T-helper 2 cell treated with Interferon-gamma antibody and Interleukin-4, amounts not matched to agents 5 μg/mL and 100 μg/mL, for 36 hours (primary cell): ENCODE measurements around the gene ZNF778.

Source experiments
- DNase-seq: peaks from one replicate; pipeline ENCODE4 v3.0.0; 2021; ENCODE audit warnings: low spot score
- H3K27ac Mint-ChIP-seq: one replicate; pipeline ENCODE4 v1.8.0; 2021; ENCODE audit warnings: mild to moderate bottlenecking, mixed read lengths
- H3K27me3 Mint-ChIP-seq: one replicate; pipeline ENCODE4 v1.8.0; 2021; ENCODE audit warnings: low read depth, mixed read lengths
- H3K36me3 Mint-ChIP-seq: one replicate; pipeline ENCODE4 v1.8.0; 2021; ENCODE audit warnings: low read depth, mixed read lengths
- H3K4me1 Mint-ChIP-seq: one replicate; pipeline ENCODE4 v1.8.0; 2021; ENCODE audit warnings: low read depth, mixed read lengths
- H3K4me3 Mint-ChIP-seq: one replicate; pipeline ENCODE4 v1.8.0; 2022; ENCODE audit warnings: mild to moderate bottlenecking, moderate library complexity, mixed read lengths
- H3K9me3 Mint-ChIP-seq: one replicate; pipeline ENCODE4 v1.8.0; 2021; ENCODE audit warnings: mixed read lengths

Gene ZNF778

DNA sequence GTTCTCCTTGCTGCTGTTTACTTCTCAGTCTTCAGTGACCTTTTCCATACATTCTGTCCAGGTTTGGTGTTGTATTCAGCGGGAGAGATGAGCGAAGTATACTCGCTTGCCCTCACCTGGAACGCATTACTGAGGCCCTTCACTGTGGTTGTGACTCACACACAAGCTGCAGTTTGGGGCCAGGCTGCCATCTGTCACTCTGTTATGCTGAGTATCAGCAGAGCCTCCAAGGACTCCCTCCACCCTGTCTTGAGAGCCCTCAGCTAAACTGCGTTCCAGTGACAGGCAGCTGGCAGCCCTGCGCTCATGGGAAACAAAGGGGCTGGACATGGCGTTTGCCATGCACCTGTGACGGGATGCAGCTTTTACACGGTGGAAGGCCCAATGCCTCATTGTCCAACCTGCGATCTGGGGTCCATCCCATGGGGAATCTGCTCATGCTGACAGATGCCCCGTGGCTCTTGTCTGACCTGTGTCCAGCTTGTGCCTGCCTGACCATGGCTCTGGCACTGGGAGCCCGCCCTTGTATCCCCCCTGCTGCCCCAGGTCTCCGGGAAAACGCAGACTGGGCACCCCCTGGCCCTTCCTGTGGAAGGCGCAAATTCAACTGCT is 6.5 kb upstream of the ZNF778 start:
- Mint-ChIP-seq H3K27ac (no peak overlapping the region), H3K9me3 (no peaks in the 10 kb centered on the region), H3K4me1 (no peaks in the 10 kb centered on the region), H3K36me3 (no peaks in the 10 kb centered on the region), H3K4me3 (no peak overlapping the region), H3K27me3 (no peaks in the 10 kb centered on the region)
- DNase-seq = no peak

DNA sequence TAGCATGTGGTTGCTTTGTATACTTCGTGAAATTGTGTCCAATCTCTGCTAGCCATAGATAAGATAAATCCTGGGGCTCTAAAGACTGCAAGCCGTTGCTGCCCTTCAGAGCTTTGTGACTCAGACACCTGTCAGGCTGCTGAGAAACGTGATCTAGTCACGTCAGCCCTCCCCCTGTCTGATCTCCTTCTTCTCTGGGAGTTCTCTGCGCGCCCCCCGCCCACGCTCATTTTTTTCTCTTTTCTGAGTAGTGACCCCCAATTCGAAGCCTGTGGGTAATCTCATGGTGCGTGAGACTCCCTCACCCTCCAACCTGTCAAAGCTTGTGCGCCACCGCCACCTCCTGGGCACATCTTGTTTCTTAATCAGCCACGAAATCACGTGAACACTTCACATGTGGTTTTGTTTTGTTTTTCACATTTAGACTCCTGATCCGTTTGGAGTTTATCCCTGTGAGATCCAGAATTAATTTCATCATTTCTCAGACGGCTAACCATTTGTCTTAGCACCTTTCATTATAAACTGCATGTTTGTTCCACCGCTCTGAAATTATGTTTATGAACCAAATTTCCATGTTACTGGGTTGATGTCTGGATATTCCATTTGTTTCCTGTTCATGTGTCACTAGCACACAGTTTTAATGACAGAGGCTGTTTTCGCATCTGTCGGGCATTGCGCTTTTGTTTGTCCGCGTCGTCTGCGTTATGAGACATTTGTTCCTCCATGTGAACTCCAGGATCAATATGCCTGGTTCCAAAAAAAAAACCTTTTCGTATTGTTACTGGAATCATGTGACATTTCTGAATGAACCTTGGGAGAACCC is 977 bp upstream of the ZNF778 start:
- Mint-ChIP-seq H3K27me3 (peaks cover 3% of the 10 kb centered on the region), H3K4me3 (peak overlapping the region; percentile 88), H3K4me1 (peaks cover 13% of the 10 kb centered on the region), H3K9me3 (no peaks in the 10 kb centered on the region), H3K36me3 (peaks cover under 1% of the 10 kb centered on the region), H3K27ac (peak overlapping the region; percentile 90)
- DNase-seq = peak; percentile 67

- DNase-seq = no peak
- no peaks in the 10 kb centered on the region for H3K9me3 Mint-ChIP-seq
- H3K27me3 Mint-ChIP-seq = peaks cover 3% of the 10 kb centered on the region
- peaks cover 2% of the 10 kb centered on the region for H3K36me3 Mint-ChIP-seq
- peak overlapping the region; percentile 90 for H3K27ac Mint-ChIP-seq
- H3K4me1 Mint-ChIP-seq = peaks cover 13% of the 10 kb centered on the region
- H3K4me3 Mint-ChIP-seq = peak overlapping the region; percentile 88
These were observed 440 bp upstream of the ZNF778 start for GRCh38 chr16:89217138-89217387.

DNA sequence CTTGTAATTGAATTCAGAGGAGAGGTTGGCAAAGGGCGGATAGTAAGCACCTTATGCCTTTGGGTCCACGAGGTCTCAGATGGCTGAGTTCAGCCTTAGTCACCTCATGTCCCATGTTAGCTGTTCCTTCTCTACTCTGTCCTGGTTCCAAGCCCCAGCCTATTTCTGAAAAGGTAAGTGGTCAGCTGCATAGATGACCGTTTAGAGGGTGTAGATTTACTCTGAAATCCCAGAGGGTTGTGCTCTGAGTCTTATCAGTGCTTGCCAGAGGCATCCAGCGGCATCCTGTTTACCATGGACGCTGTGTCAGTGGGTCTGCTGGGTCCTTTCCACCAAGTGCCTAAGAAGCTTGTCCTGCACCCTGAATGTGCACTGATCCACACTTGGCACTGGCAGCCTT is 1.9 kb downstream of the ZNF778 start:
- peak overlapping the region; percentile 69 for H3K4me3 Mint-ChIP-seq
- peak overlapping the region; percentile 60 for H3K27ac Mint-ChIP-seq
- no peak for DNase-seq
- H3K4me1 Mint-ChIP-seq = peaks cover 13% of the 10 kb centered on the region
- H3K36me3 Mint-ChIP-seq = peaks cover 13% of the 10 kb centered on the region
- H3K9me3 Mint-ChIP-seq = no peaks in the 10 kb centered on the region
- peaks cover 3% of the 10 kb centered on the region for H3K27me3 Mint-ChIP-seq

DNA sequence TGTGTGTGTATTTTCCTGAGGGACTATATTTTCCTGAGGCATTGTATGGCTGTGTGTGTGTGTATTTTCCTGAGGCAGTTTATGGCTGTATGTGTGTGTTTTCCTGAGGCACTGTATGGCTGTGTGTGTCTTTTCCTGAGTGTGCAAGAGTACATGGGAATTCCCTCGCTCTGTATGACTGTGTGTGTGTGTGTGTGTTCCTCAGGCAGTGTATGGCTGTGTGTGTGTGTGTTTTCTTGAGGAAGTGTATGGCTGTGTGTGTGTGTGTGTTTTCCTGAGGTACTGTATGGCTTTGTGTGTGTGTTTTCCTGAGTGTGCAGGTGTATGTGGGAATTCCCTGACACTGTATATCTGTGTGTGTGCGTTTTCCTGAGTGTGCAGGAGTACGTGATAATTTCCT is 4.1 kb downstream of the ZNF778 start:
- H3K4me1 Mint-ChIP-seq = peaks cover 8% of the 10 kb centered on the region

DNA sequence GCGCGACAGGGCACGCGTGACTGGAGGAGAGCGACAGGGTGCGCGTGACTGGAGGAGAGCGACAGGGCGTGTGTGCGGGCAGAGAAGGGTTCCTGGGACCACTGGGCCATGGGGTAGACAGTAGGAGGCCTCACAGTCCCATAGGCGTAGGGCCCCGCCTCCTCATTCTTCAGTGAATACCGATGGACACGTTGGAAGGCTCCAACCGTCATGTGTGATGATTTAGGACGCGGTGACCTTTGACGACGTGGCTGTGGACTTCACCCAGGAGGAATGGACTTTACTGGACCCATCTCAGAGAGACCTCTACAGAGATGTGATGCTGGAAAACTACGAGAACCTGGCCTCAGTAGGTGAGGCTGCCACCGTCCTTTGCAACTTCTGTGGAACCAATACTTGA is 5.4 kb downstream of the ZNF778 start:
- DNase-seq = no peak
- Mint-ChIP-seq H3K4me3 (no peak overlapping the region), H3K27ac (no peak overlapping the region), H3K4me1 (peaks cover 5% of the 10 kb centered on the region), H3K36me3 (peaks cover 44% of the 10 kb centered on the region), H3K27me3 (no peaks in the 10 kb centered on the region), H3K9me3 (peaks cover 20% of the 10 kb centered on the region)

More for the DNA sequence above, 4.1 kb downstream of the ZNF778 start:
- Mint-ChIP-seq H3K36me3 (peaks cover 31% of the 10 kb centered on the region), H3K9me3 (peaks cover 8% of the 10 kb centered on the region), H3K4me3 (no peak overlapping the region), H3K27me3 (no peaks in the 10 kb centered on the region), H3K27ac (no peak overlapping the region)
- DNase-seq = no peak

DNA sequence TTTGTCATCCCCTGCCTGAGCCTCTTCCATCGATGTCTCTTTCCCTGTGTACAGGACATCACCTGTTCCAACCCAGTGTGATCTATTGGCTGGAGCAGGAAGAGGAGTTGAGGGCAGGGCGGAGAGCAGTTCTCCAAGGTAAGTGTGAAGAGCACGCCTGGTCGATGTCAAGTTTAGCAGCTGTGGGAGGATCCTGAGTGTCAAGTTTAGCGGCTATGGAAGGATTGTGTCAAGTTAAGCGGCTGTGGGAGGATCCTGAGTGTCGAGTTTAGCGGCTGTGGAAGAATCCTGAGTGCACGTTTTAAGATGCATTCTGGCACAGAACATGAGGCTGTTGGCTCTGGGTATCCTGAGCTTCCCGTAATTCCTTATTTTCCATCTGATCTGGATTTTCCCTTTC is 7.2 kb downstream of the ZNF778 start:
- DNase-seq = no peak
- H3K4me1 Mint-ChIP-seq = no peaks in the 10 kb centered on the region
- peaks cover 33% of the 10 kb centered on the region for H3K9me3 Mint-ChIP-seq
- no peaks in the 10 kb centered on the region for H3K27me3 Mint-ChIP-seq
- H3K27ac Mint-ChIP-seq = no peak overlapping the region
- no peak overlapping the region for H3K4me3 Mint-ChIP-seq
- H3K36me3 Mint-ChIP-seq = peaks cover 58% of the 10 kb centered on the region

- Mint-ChIP-seq H3K36me3 (peaks cover 80% of the 10 kb centered on the region), H3K4me3 (no peak overlapping the region), H3K27me3 (no peaks in the 10 kb centered on the region), H3K27ac (no peak overlapping the region), H3K4me1 (no peaks in the 10 kb centered on the region), H3K9me3 (peaks cover 46% of the 10 kb centered on the region)
- no peak for DNase-seq
These were observed 12.8 kb downstream of the ZNF778 start for GRCh38 chr16:89230255-89230654.

- Mint-ChIP-seq H3K9me3 (peaks cover 34% of the 10 kb centered on the region), H3K27ac (no peak overlapping the region), H3K27me3 (no peaks in the 10 kb centered on the region), H3K4me3 (no peak overlapping the region), H3K4me1 (no peaks in the 10 kb centered on the region), H3K36me3 (peaks cover 63% of the 10 kb centered on the region)
- DNase-seq = no peak
These were observed 14.6 kb downstream of the ZNF778 start for GRCh38 chr16:89232107-89232506.

DNA sequence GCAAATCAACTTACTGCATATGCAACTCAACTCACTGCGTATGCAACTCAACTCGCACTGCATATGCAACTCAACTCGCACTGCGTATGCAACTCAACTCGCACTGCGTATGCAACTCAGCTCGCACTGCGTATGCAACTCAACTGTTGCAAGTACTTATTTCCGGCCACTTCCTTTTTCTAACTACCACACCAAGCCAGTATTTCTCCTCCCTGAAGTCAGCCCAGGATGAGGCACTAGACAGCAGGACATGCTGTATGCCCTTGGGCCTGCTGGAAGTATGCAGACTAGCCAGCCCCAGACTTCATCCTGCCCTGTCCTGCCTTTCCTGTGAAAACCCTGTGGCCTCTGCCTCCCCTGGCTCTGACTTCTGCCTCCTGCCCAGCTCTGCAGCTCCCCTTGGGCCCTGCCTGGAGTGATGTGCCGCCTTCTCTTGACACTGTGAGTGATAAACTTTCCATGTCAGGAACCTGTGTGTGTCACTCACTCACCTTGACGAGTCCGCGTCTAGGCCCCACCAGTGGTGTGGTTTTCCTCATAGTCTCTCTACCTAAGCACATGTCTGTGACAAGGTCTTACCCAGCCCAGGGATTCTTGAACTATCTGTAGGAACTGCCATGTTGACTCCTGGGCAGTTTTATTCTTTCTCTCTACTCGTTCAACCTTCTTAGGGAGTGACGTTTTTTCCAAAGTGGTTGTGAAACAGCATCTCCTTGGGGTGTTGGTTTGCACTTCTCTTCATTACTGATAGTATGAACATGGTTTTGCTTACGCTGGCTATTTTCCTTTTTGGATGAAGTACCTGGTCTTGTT is 16.4 kb downstream of the ZNF778 start:
- DNase-seq = no peak
- H3K27me3 Mint-ChIP-seq = no peaks in the 10 kb centered on the region
- peaks cover 45% of the 10 kb centered on the region for H3K36me3 Mint-ChIP-seq
- H3K9me3 Mint-ChIP-seq = peaks cover 18% of the 10 kb centered on the region
- H3K27ac Mint-ChIP-seq = no peak overlapping the region
- no peak overlapping the region for H3K4me3 Mint-ChIP-seq
- no peaks in the 10 kb centered on the region for H3K4me1 Mint-ChIP-seq

GRCh38 chr16:89237733-89238132 is 20.2 kb downstream of the ZNF778 start:
- Mint-ChIP-seq H3K36me3 (peaks cover 15% of the 10 kb centered on the region), H3K4me3 (no peak overlapping the region), H3K9me3 (peaks cover 10% of the 10 kb centered on the region), H3K4me1 (peaks cover 3% of the 10 kb centered on the region), H3K27ac (no peak overlapping the region), H3K27me3 (no peaks in the 10 kb centered on the region)
- no peak for DNase-seq

DNA sequence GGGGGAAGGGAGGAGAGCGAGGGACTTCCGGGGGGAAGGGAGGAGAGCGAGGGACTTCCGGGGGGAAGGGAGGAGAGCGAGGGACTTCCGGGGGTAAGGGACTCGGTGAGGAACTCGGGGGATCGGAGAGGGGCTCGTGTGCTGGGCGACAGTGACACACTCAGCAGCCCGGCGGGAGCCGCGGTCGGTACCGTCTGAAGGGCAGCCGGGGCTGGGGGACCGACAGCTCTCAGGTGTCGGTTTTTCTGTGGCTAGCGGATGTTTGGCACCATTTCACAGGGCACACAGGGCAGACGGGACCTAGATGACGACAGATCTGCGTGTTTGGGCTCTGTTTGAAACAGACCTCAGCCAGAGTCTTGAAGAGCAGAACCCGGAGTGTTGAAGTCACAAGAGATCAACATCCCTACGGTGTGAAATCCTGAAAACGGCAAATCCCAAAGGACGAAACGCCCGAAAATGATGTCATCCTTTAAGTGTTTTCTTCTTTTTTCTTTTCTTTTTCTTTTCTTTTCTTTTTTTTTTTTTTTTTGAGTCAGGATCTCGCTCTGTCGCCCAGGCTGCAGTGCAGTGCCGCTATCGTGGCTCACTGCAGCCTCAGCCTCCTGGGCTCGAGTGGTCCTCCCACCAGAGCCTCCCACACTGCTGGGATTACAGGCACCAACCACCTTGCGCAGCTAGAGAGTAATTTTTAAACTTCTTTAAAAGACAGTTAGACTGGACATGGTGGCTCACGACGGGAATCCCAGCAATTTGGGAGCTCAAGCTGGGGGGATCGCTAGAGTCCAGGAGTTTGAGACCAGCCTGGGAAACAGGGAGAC is 23.9 kb downstream of the ZNF778 start:
- no peaks in the 10 kb centered on the region for H3K36me3 Mint-ChIP-seq
- peak; percentile 75 for DNase-seq

GRCh38 chr16:89242795-89243200 is 25.3 kb downstream of the ZNF778 start:
- Mint-ChIP-seq H3K9me3 (no peaks in the 10 kb centered on the region), H3K27me3 (no peaks in the 10 kb centered on the region), H3K36me3 (no peaks in the 10 kb centered on the region), H3K4me3 (peak overlapping the region; percentile 15), H3K4me1 (peaks cover 6% of the 10 kb centered on the region), H3K27ac (peak overlapping the region; percentile 57)
- DNase-seq = no peak

More for the DNA sequence above, 23.9 kb downstream of the ZNF778 start:
- Mint-ChIP-seq H3K27me3 (no peaks in the 10 kb centered on the region), H3K27ac (peak overlapping the region; percentile 99), H3K4me1 (peaks cover 6% of the 10 kb centered on the region), H3K4me3 (peak overlapping the region; percentile 99), H3K9me3 (no peaks in the 10 kb centered on the region)
